ENCODE data around the gene PCNP.
"Not testable (repeated sequence)": the region's sequence is repeated elsewhere in the genome, so short reads cannot be mapped to it uniquely, and the experiment has no call there.

PCNP gene

GRCh38 chr3:101611023-101611422, 37.0 kb downstream of the PCNP start:
- Histone ChIP-seq H3K36me3 (no peaks in the 10 kb centered on the region), H4K20me1 (no peaks in the 10 kb centered on the region), H3K4me2 (no peak overlapping the region), H3K4me3 (no peak overlapping the region), H3K9ac (no peak overlapping the region), H3K9me3 (no peaks in the 10 kb centered on the region), H3K27ac (no peak overlapping the region), H3K4me1 (no peaks in the 10 kb centered on the region), H3K27me3 (no peaks in the 10 kb centered on the region)
- TF ChIP-seq Cebpa-rat (IDR thresholded peaks at IDR 0.05), result no peak

GRCh38 chr3:101613014-101613413, 39.0 kb downstream of the PCNP start:
- H3K9me3 ChIP-seq, H4K20me1 ChIP-seq, H3K4me2 ChIP-seq, H3K27ac ChIP-seq, H3K4me1 ChIP-seq, H3K36me3 ChIP-seq, H3K27me3 ChIP-seq, H3K9ac ChIP-seq, H3K4me3 ChIP-seq: not testable (repeated sequence)

GRCh38 chr3:101615525-101615924, 41.5 kb downstream of the PCNP start:
- Histone ChIP-seq H3K4me1 (no peaks in the 10 kb centered on the region), H3K4me2 (no peak overlapping the region), H3K27me3 (no peaks in the 10 kb centered on the region), H3K27ac (no peak overlapping the region), H3K9me3 (peaks cover 7% of the 10 kb centered on the region; the same call in 1 of the 2 replicates), H3K36me3 (no peaks in the 10 kb centered on the region), H3K4me3 (no peak overlapping the region), H4K20me1 (no peaks in the 10 kb centered on the region), H3K9ac (no peak overlapping the region)
- TF ChIP-seq Cebpa-rat (IDR thresholded peaks at IDR 0.05), result no peak

- H3K27ac ChIP-seq, result no peak overlapping the region
- no peak overlapping the region for H3K4me3 ChIP-seq
- no peak overlapping the region for H3K9ac ChIP-seq
- no peaks in the 10 kb centered on the region for H3K36me3 ChIP-seq
- no peaks in the 10 kb centered on the region for H3K4me1 ChIP-seq
- TF ChIP-seq Cebpa-rat (IDR thresholded peaks at IDR 0.05), result no peak
- H3K9me3 ChIP-seq, result peaks cover 7% of the 10 kb centered on the region; the same call in 1 of the 2 replicates
- H3K27me3 ChIP-seq, result no peaks in the 10 kb centered on the region
- H4K20me1 ChIP-seq, result no peaks in the 10 kb centered on the region
- no peak overlapping the region for H3K4me2 ChIP-seq
Measured at GRCh38 chr3:101617478-101617877, 43.5 kb downstream of the PCNP start.

GRCh38 chr3:101618726-101619125, 44.7 kb downstream of the PCNP start:
- H3K4me3 ChIP-seq, result no peak overlapping the region
- no peak overlapping the region for H3K9ac ChIP-seq
- H3K27me3 ChIP-seq, result no peaks in the 10 kb centered on the region
- peaks cover 7% of the 10 kb centered on the region; the same call in 1 of the 2 replicates for H3K9me3 ChIP-seq
- no peak overlapping the region for H3K27ac ChIP-seq
- H3K4me2 ChIP-seq, result no peak overlapping the region
- no peak for TF ChIP-seq Cebpa-rat (IDR thresholded peaks at IDR 0.05)
- H3K36me3 ChIP-seq, result no peaks in the 10 kb centered on the region
- H3K4me1 ChIP-seq, result no peaks in the 10 kb centered on the region
- no peaks in the 10 kb centered on the region for H4K20me1 ChIP-seq

GRCh38 chr3:101619734-101620133, 45.8 kb downstream of the PCNP start:
- Histone ChIP-seq H3K9me3 (peaks cover 15% of the 10 kb centered on the region), H3K27me3 (no peaks in the 10 kb centered on the region), H3K9ac (no peak overlapping the region), H3K4me1 (no peaks in the 10 kb centered on the region), H4K20me1 (no peaks in the 10 kb centered on the region), H3K4me3 (no peak overlapping the region), H3K4me2 (no peak overlapping the region), H3K27ac (no peak overlapping the region), H3K36me3 (no peaks in the 10 kb centered on the region)
- no peak for TF ChIP-seq Cebpa-rat (IDR thresholded peaks at IDR 0.05)

- Histone ChIP-seq H3K4me1 (no peaks in the 10 kb centered on the region), H3K9ac (no peak overlapping the region), H3K27me3 (no peaks in the 10 kb centered on the region), H3K4me2 (no peak overlapping the region), H3K9me3 (peaks cover 22% of the 10 kb centered on the region), H4K20me1 (no peaks in the 10 kb centered on the region), H3K27ac (no peak overlapping the region), H3K4me3 (no peak overlapping the region), H3K36me3 (no peaks in the 10 kb centered on the region)
- TF ChIP-seq Cebpa-rat (IDR thresholded peaks at IDR 0.05), result no peak
Measured at GRCh38 chr3:101623656-101624055, 49.7 kb downstream of the PCNP start.

GRCh38 chr3:101624857-101625256, 50.9 kb downstream of the PCNP start:
- H3K27ac ChIP-seq, result no peak overlapping the region
- TF ChIP-seq Cebpa-rat (IDR thresholded peaks at IDR 0.05), result no peak

GRCh38 chr3:101625879-101626278, 51.9 kb downstream of the PCNP start:
- Histone ChIP-seq H3K4me1 (no peaks in the 10 kb centered on the region), H3K9ac (no peak overlapping the region), H3K27ac (no peak overlapping the region), H3K36me3 (no peaks in the 10 kb centered on the region), H3K4me2 (no peak overlapping the region), H4K20me1 (no peaks in the 10 kb centered on the region), H3K27me3 (no peaks in the 10 kb centered on the region), H3K4me3 (no peak overlapping the region), H3K9me3 (peaks cover 16% of the 10 kb centered on the region)
- no peak for TF ChIP-seq Cebpa-rat (IDR thresholded peaks at IDR 0.05)

More at GRCh38 chr3:101624857-101625256, 50.9 kb downstream of the PCNP start:
- H3K36me3 ChIP-seq, result no peaks in the 10 kb centered on the region
- H3K9ac ChIP-seq, result no peak overlapping the region
- no peaks in the 10 kb centered on the region for H3K4me1 ChIP-seq
- H3K9me3 ChIP-seq, result peaks cover 16% of the 10 kb centered on the region
- H3K4me3 ChIP-seq, result no peak overlapping the region
- H4K20me1 ChIP-seq, result no peaks in the 10 kb centered on the region
- H3K4me2 ChIP-seq, result no peak overlapping the region
- H3K27me3 ChIP-seq, result no peaks in the 10 kb centered on the region

- Histone ChIP-seq H3K4me3 (no peak overlapping the region), H4K20me1 (no peaks in the 10 kb centered on the region), H3K27me3 (no peaks in the 10 kb centered on the region), H3K9me3 (peaks cover 12% of the 10 kb centered on the region), H3K27ac (no peak overlapping the region), H3K4me1 (no peaks in the 10 kb centered on the region), H3K4me2 (no peak overlapping the region), H3K36me3 (no peaks in the 10 kb centered on the region), H3K9ac (no peak overlapping the region)
- no peak for TF ChIP-seq Cebpa-rat (IDR thresholded peaks at IDR 0.05)
Measured at GRCh38 chr3:101629219-101629618, 55.2 kb downstream of the PCNP start.

- Histone ChIP-seq H3K27ac (no peak overlapping the region), H3K36me3 (no peaks in the 10 kb centered on the region), H3K9ac (no peak overlapping the region), H4K20me1 (no peaks in the 10 kb centered on the region), H3K4me1 (no peaks in the 10 kb centered on the region), H3K4me2 (no peak overlapping the region), H3K27me3 (no peaks in the 10 kb centered on the region), H3K9me3 (no peaks in the 10 kb centered on the region), H3K4me3 (no peak overlapping the region)
- TF ChIP-seq Cebpa-rat (IDR thresholded peaks at IDR 0.05), result no peak
Measured at GRCh38 chr3:101631098-101631796, 57.3 kb downstream of the PCNP start.

- not testable (repeated sequence) for H3K4me3 ChIP-seq, H3K27ac ChIP-seq, H3K4me1 ChIP-seq, H3K9me3 ChIP-seq, H4K20me1 ChIP-seq, H3K36me3 ChIP-seq, H3K27me3 ChIP-seq, H3K4me2 ChIP-seq, H3K9ac ChIP-seq
Measured at GRCh38 chr3:101631959-101632358, 58.0 kb downstream of the PCNP start.

Data from BLaER1 (cell line).